ENCODE data around the gene PPP1R12B.

Gene PPP1R12B

DNA sequence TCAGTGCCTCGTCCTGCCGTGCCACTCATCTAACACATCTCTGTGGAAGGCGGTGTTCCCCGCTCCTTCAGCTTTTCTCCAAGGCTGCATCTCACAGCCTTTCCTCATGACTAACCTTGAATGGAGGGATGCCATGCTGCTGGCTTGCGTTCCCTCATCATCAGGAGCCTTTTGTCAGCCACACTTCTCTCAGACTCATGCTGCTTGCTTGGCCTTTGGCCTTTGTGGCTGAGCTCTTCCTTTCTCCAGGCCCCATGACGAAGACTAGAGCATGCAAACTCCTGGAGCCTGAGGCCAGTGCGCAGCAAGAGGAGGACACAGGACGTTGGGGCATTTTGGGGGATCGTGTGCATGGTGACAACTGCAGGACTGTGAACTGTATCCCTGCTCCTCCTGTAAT, 291.0 kb downstream of the PPP1R12B start:
- DNase-seq: no peak

- DNase-seq: no peak
Observed at GRCh38 chr1:202642212-202642611, 293.7 kb downstream of the PPP1R12B start.

Measured in NCI-H146 (cell line).